Neuronal stem cell (in vitro differentiated cells): Measurements from ENCODE around the gene CFAP161.

Source experiments
- DNase-seq: peaks from one replicate; pipeline ENCODE4 v3.0.0-alpha.2; 2013; ENCODE audit warnings: low spot score
- H2AFZ ChIP-seq: one replicate; pipeline ENCODE4 v1.6.1; 2013; ENCODE audit warnings: mild to moderate bottlenecking, low read length, inconsistent platforms
- H2AK5ac ChIP-seq: 2 replicates; pipeline ENCODE4 v1.6.1; 2013; ENCODE audit warnings: low read depth, mild to moderate bottlenecking, inconsistent platforms, low read length, moderate library complexity, mixed read lengths
- H2BK120ac ChIP-seq: 2 replicates; pipeline ENCODE4 v1.6.1; 2013; ENCODE audit warnings: low read depth, mild to moderate bottlenecking, inconsistent platforms, low read length, moderate library complexity, mixed read lengths
- H2BK12ac ChIP-seq: one replicate; pipeline ENCODE4 v1.6.1; 2013; ENCODE audit warnings: low read length, inconsistent platforms
- H2BK15ac ChIP-seq: 2 replicates; pipeline ENCODE4 v1.6.1; 2013; ENCODE audit warnings: mild to moderate bottlenecking, low read length, inconsistent platforms, mixed read lengths
- H2BK5ac ChIP-seq: one replicate; pipeline ENCODE4 v1.6.1; 2013; ENCODE audit warnings: inconsistent platforms, mild to moderate bottlenecking, low read length, moderate library complexity
- H3K14ac ChIP-seq: one replicate; pipeline ENCODE4 v1.6.1; 2013; ENCODE audit warnings: low read length, inconsistent platforms
- H3K18ac ChIP-seq: 2 replicates; pipeline ENCODE4 v1.6.1; 2013; ENCODE audit warnings: low read length, inconsistent platforms
- H3K23ac ChIP-seq: 2 replicates; pipeline ENCODE4 v1.6.1; 2013; ENCODE audit warnings: low read depth, mild to moderate bottlenecking, mixed read lengths, low read length, inconsistent platforms; ENCODE audit not compliant: poor library complexity
- H3K27ac ChIP-seq: replicated peaks from 3 replicates; pipeline ENCODE4 v1.5.1; 2013; ENCODE audit warnings: low read length, inconsistent platforms
- H3K27me3 ChIP-seq, 3 experiments: 2 replicates each; pipeline ENCODE4 v1.6.1; 2013; ENCODE audit warnings: low read length in 3 of 3, mild to moderate bottlenecking in 2 of 3, inconsistent platforms in 1 of 3, low read depth in 1 of 3, mixed read lengths in 1 of 3, moderate library complexity in 1 of 3; ENCODE audit not compliant: control insufficient read depth in 3 of 3, insufficient read depth in 3 of 3
- H3K36me3 ChIP-seq, 2 donors: replicated peaks in 1 of 2; 2 replicates each; pipeline ENCODE4 v1.6.1; 2013; ENCODE audit warnings: low read length in 2 of 2; ENCODE audit not compliant: control insufficient read depth in 2 of 2, insufficient read depth in 2 of 2
- H3K4ac ChIP-seq: 2 replicates; pipeline ENCODE4 v1.6.1; 2013; ENCODE audit warnings: inconsistent platforms, mild to moderate bottlenecking, low read length, moderate library complexity
- H3K4me1 ChIP-seq, 2 donors: 1 replicate in 1 of 2; 2 replicates in 1 of 2; pipeline ENCODE4 v1.6.1; 2013; ENCODE audit warnings: low read length in 2 of 2, low read depth in 1 of 2; ENCODE audit not compliant: control insufficient read depth in 2 of 2, insufficient read depth in 1 of 2
- H3K4me2 ChIP-seq: one replicate; pipeline ENCODE4 v1.6.1; 2013; ENCODE audit warnings: mild to moderate bottlenecking, low read length, inconsistent platforms; ENCODE audit not compliant: insufficient read depth, poor library complexity, severe bottlenecking
- H3K4me3 ChIP-seq, 2 donors: 2 replicates each; pipeline ENCODE4 v1.5.1; 2013; ENCODE audit warnings: low read length in 2 of 2, mild to moderate bottlenecking in 2 of 2, inconsistent platforms in 1 of 2, moderate library complexity in 1 of 2
- H3K79me1 ChIP-seq: one replicate; pipeline ENCODE4 v1.6.1; 2013; ENCODE audit warnings: low read depth, mild to moderate bottlenecking, inconsistent platforms, low read length, moderate library complexity
- H3K9ac ChIP-seq: one replicate; pipeline ENCODE4 v1.6.1; 2013; ENCODE audit warnings: mild to moderate bottlenecking, low read depth, low read length, inconsistent platforms; ENCODE audit not compliant: poor library complexity
- H3K9me3 ChIP-seq, 2 donors: replicated peaks in 1 of 2; 2 replicates each; pipeline versions ENCODE3 to v1.6.1; 2013; ENCODE audit warnings: low read length in 2 of 2, mild to moderate bottlenecking in 2 of 2, inconsistent platforms in 1 of 2, low read depth in 1 of 2, mixed read lengths in 1 of 2, moderate library complexity in 1 of 2; ENCODE audit not compliant: control insufficient read depth in 2 of 2, insufficient read depth in 1 of 2
- H4K8ac ChIP-seq: one replicate; pipeline ENCODE4 v1.6.1; 2013; ENCODE audit warnings: low read depth, mild to moderate bottlenecking, inconsistent platforms, low read length, moderate library complexity
- H4K91ac ChIP-seq: one replicate; pipeline ENCODE4 v1.6.1; 2013; ENCODE audit warnings: low read length, low read depth, mild to moderate bottlenecking, inconsistent platforms; ENCODE audit not compliant: poor library complexity
- WGBS, 2 donors: extraction: QIAGEN DNeasy Blood & Tissue Kit; methylation state at CpG; one replicate each; pipeline ENCODE4 v1.1.7; 2013; ENCODE audit warnings: missing lambda C conversion rate in 2 of 2, mixed read lengths in 1 of 2; ENCODE audit not compliant: insufficient read length in 2 of 2, insufficient replicate concordance in 1 of 2; ENCODE audit errors: extremely low coverage in 2 of 2; 5-methylcytosine and 5-hydroxymethylcytosine counted together

The CFAP161 gene

GRCh38 chr15:81194723-81195122 is 60.7 kb downstream of the CFAP161 start:
- no peaks in the 10 kb centered on the region for H3K27me3 ChIP-seq
- H3K27ac ChIP-seq: no peak overlapping the region
- DNase-seq: no peak
- no peak overlapping the region for H2BK5ac ChIP-seq
- H3K4me3 ChIP-seq: no peak overlapping the region
- H3K14ac ChIP-seq: no peak overlapping the region
- H3K4ac ChIP-seq: no peak overlapping the region
- no peak overlapping the region for H4K8ac ChIP-seq
- no peak overlapping the region for H2BK15ac ChIP-seq
- no peaks in the 10 kb centered on the region for H3K9me3 ChIP-seq
- no peak overlapping the region for H3K9ac ChIP-seq
- no peak overlapping the region for H2AFZ ChIP-seq
- H2BK120ac ChIP-seq: no peak overlapping the region
- H3K79me1 ChIP-seq: no peaks in the 10 kb centered on the region
- H2BK12ac ChIP-seq: no peak overlapping the region
- H3K18ac ChIP-seq: no peak overlapping the region
- WGBS, 2 donors: no CpG with 5 or more reads among the region's 5 CpGs
- peaks cover 0 to 15% of the 10 kb centered on the region in 2 donors for H3K4me1 ChIP-seq
- no peak overlapping the region for H3K23ac ChIP-seq
- H3K4me2 ChIP-seq: no peak overlapping the region
- no peak overlapping the region for H4K91ac ChIP-seq
- no peak overlapping the region for H2AK5ac ChIP-seq
- H3K36me3 ChIP-seq: no peaks in the 10 kb centered on the region

- peaks cover 0 to 15% of the 10 kb centered on the region in 2 donors for H3K4me1 ChIP-seq
- no CpG with 5 or more reads among the region's 8 CpGs for WGBS, 2 donors
- H3K27me3 ChIP-seq: no peaks in the 10 kb centered on the region
Measured at GRCh38 chr15:81195339-81195864, 61.3 kb downstream of the CFAP161 start.

GRCh38 chr15:81196576-81197254 is 62.6 kb downstream of the CFAP161 start, which contains the start of gene IL16:
Gene IL16 (plus strand): TSS chr15:81196879. CDS start chr15:81225400, 28,521 bp downstream.
- no peaks in the 10 kb centered on the region for H3K9me3 ChIP-seq
- H3K27ac ChIP-seq: no peak within 1 kb of the TSS
- H3K14ac ChIP-seq: no peak within 1 kb of the TSS
- H3K4ac ChIP-seq: no peak within 1 kb of the TSS
- H2AFZ ChIP-seq: no peak within 1 kb of the TSS
- WGBS, 2 donors: no CpG with 5 or more reads among the region's 16 CpGs
- H2BK120ac ChIP-seq: no peak within 1 kb of the TSS
- peak within 1 kb of the TSS; percentile 51 for H2BK15ac ChIP-seq
- peak within 1 kb of the TSS; percentile 51 for H2BK12ac ChIP-seq
- no peak within 1 kb of the TSS for H3K9ac ChIP-seq
- peaks cover 0 to 15% of the 10 kb centered on the region in 2 donors for H3K4me1 ChIP-seq
- no peak within 1 kb of the TSS for H4K8ac ChIP-seq
- H3K36me3 ChIP-seq: no peaks in the 10 kb centered on the region
- DNase-seq: no peak
- H2AK5ac ChIP-seq: peak within 1 kb of the TSS; percentile 13
- no peaks in the 10 kb centered on the region for H3K79me1 ChIP-seq
- H3K4me3 ChIP-seq: no peak within 1 kb of the TSS
- H3K4me2 ChIP-seq: no peak within 1 kb of the TSS
- H4K91ac ChIP-seq: no peak within 1 kb of the TSS
- peak within 1 kb of the TSS; percentile 25 for H3K18ac ChIP-seq
- H3K27me3 ChIP-seq: no peaks in the 10 kb centered on the region
- H2BK5ac ChIP-seq: no peak within 1 kb of the TSS
- H3K23ac ChIP-seq: no peak within 1 kb of the TSS

More at GRCh38 chr15:81195339-81195864, 61.3 kb downstream of the CFAP161 start:
- Histone ChIP-seq H3K18ac (peak overlapping the region; percentile 45), H2BK120ac (no peak overlapping the region), H2AK5ac (no peak overlapping the region), H3K9ac (no peak overlapping the region), H4K8ac (no peak overlapping the region), H2BK12ac (no peak overlapping the region), H2BK15ac (peak overlapping the region; percentile 50), H3K4me2 (no peak overlapping the region), H3K4me3 (no peak overlapping the region), H3K23ac (no peak overlapping the region), H3K79me1 (no peaks in the 10 kb centered on the region), H4K91ac (no peak overlapping the region), H3K4ac (no peak overlapping the region), H3K36me3 (no peaks in the 10 kb centered on the region), H2AFZ (no peak overlapping the region), H3K14ac (no peak overlapping the region), H3K27ac (no peak overlapping the region), H3K9me3 (no peaks in the 10 kb centered on the region), H2BK5ac (no peak overlapping the region)
- peak; percentile 26 for DNase-seq

- H3K9me3 ChIP-seq: no peaks in the 10 kb centered on the region
- H3K4me2 ChIP-seq: no peak overlapping the region
- no peak overlapping the region for H3K14ac ChIP-seq
Measured at GRCh38 chr15:81197255-81197630, 63.2 kb downstream of the CFAP161 start.

More at GRCh38 chr15:81197255-81197630, 63.2 kb downstream of the CFAP161 start:
- no CpG with 5 or more reads among the region's 7 CpGs for WGBS, 2 donors
- Histone ChIP-seq H2BK15ac (peak overlapping the region; percentile 51), H2BK12ac (no peak overlapping the region), H3K27me3 (no peaks in the 10 kb centered on the region), H3K4me3 (no peak overlapping the region), H4K8ac (no peak overlapping the region), H4K91ac (no peak overlapping the region), H2BK5ac (no peak overlapping the region), H3K27ac (no peak overlapping the region), H3K23ac (no peak overlapping the region), H2BK120ac (no peak overlapping the region), H3K18ac (peak overlapping the region; percentile 25), H2AK5ac (no peak overlapping the region), H3K79me1 (no peaks in the 10 kb centered on the region), H3K9ac (no peak overlapping the region), H2AFZ (no peak overlapping the region), H3K4ac (no peak overlapping the region), H3K4me1 (peaks cover 0 to 15% of the 10 kb centered on the region in 2 donors), H3K36me3 (no peaks in the 10 kb centered on the region)
- DNase-seq: no peak
